Left lung (tissue), 10 donors: ENCODE results near the gene AK1. TPM values are rescaled to one million over a fixed set of nuclear protein-coding genes. Genes with fewer than 3 reads are reported as not detected.
"Not testable (repeated sequence)": the region's sequence is repeated elsewhere in the genome, so short reads cannot be mapped to it uniquely, and the experiment has no call there.

Source experiments
- ATAC-seq: fragments of 200-7000 bp; cut with Tn5 transposase; one replicate; pipeline ENCODE4 v1.9.1; 2020; ENCODE audit warnings: moderate library complexity
- DNase-seq, 4 donors: peaks; one replicate each; pipeline ENCODE4 v3.0.0-alpha.2; 2013 to 2020
- H3K27ac ChIP-seq, 2 donors: fragments of 200-600 bp; sonication (generic) in 1 of 2; one replicate each; pipeline versions ENCODE4 v1.5.0 to v1.8.0; 2020 to 2021
- H3K27me3 ChIP-seq, 2 donors: fragments of 200-600 bp; sonication (generic) in 1 of 2; one replicate each; pipeline versions ENCODE4 v1.5.0 to v1.8.0; 2020 to 2021
- H3K36me3 ChIP-seq, 2 donors: fragments of 200-600 bp; sonication (generic) in 1 of 2; one replicate each; pipeline versions ENCODE4 v1.5.0 to v1.8.0; 2020 to 2021
- H3K4me1 ChIP-seq, 2 donors: fragments of 200-600 bp; one replicate each; pipeline ENCODE4 v1.8.0; 2021
- H3K4me3 ChIP-seq, 2 donors: fragments of 200-600 bp; sonication (generic) in 1 of 2; one replicate each; pipeline versions ENCODE4 v1.5.0 to v1.8.0; 2020 to 2021; ENCODE audit warnings: mild to moderate bottlenecking in 1 of 2
- H3K9me3 ChIP-seq, 2 donors: fragments of 200-600 bp; sonication (generic) in 1 of 2; one replicate each; pipeline versions ENCODE4 v1.5.0 to v1.8.0; 2020 to 2021
- CTCF ChIP-seq, 2 donors: fragments of 200-600 bp; sonication (generic) in 1 of 2; IDR thresholded peaks; one replicate each; pipeline versions ENCODE4 v1.5.0 to v1.8.0; 2021; ENCODE audit warnings: antibody characterized with exemption in 2 of 2
- intact Hi-C, 2 donors: fragments of 100-400 bp; cut with DNase I; formaldehyde crosslinking; loops; one replicate each; pipeline versions ENCODE4 v1.11.2 to v1.14.2; 2022
- polyA plus RNA-seq, 6 donors: library from polyadenylated mRNA; unstranded; fragments of 120-200 nt; gene quantifications; one replicate each; pipeline ENCODE4 v1.2.1, GENCODE V29; 2013; ENCODE audit not compliant: insufficient read length in 6 of 6
- total RNA-seq, 2 donors: library from RNA; stranded (reverse); fragmentation: NEBNext Ultra II Directional; extraction: Animal tissue kit (Norgen Biotek cat#: 25700); gene quantifications; one replicate each; pipeline ENCODE4 v1.2.1, GENCODE V29; 2021
- donor health status: DM: no; HTN: yes; CAD: no.
- donor health status: DM: no; HTN: no; CAD: no.

AK1 gene
- total and polyA plus RNA-seq, 8 donors: 47.3 to 264 (median 76.7) TPM

DNA sequence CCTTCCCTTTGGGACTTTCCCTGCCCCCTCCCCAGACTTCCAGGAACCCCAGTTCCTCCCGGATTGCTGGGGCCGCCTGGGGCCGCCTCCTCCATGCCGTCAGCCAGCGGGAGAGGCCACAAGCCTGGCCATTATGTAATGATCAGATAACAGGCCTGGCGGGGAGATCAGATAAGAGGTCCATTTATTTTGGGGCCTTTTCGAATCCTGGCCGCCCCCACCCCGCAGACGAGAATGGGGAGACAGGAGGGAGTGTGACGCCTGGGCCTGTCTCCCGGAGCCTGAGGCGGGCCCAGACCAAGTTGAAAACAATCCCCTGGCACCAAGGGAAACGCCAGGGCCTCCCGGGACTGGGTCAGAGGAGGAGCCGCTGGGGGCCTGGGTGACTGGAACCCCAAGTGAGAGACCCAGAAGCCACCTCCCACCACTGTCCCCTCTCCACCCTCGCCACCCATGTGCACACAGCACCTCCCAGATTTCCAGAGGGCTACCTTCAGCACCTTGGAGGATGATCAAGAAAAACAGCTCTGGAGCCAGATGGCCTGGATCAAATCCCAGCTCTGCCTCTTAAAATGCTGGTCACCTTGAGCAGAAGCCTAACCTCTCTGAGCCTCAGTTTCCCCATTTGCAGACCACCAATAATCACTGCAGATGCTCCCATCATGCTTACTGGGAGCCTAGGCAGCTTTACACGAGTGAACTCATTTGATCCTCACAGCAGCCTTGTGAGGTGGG, 30.9 kb downstream of the AK1 start:
- H3K9me3 ChIP-seq: peaks cover 0 to 16% of the 10 kb centered on the region in 2 donors
- peaks cover 0 to 50% of the 10 kb centered on the region in 2 donors for H3K36me3 ChIP-seq
- DNase-seq (no peak), ATAC-seq (peak; percentile 41)
- H3K27ac ChIP-seq: peak overlapping the region; percentile 64 to 76
- H3K27me3 ChIP-seq: no peaks in the 10 kb centered on the region
- intact Hi-C loops: no loop called here
- peak overlapping the region in 1 of 2 donors; percentile 18 for H3K4me3 ChIP-seq
- TF ChIP-seq CTCF (IDR thresholded peaks at IDR 0.05): no peak
- H3K4me1 ChIP-seq: peaks cover 8 to 69% of the 10 kb centered on the region in 2 donors

GRCh38 chr9:127845619-127846018, 31.9 kb downstream of the AK1 start:
- intact Hi-C loops, H3K4me3 ChIP-seq, H3K27me3 ChIP-seq, ATAC-seq, DNase-seq: not testable (repeated sequence)
- peak overlapping the region; percentile 64 to 76 for H3K27ac ChIP-seq
- peaks cover 0 to 16% of the 10 kb centered on the region in 2 donors for H3K9me3 ChIP-seq
- peaks cover 0 to 50% of the 10 kb centered on the region in 2 donors for H3K36me3 ChIP-seq
- H3K4me1 ChIP-seq: peaks cover 8 to 70% of the 10 kb centered on the region in 2 donors

GRCh38 chr9:127844821-127845359, 32.6 kb downstream of the AK1 start:
- H3K4me3 ChIP-seq: no peak overlapping the region
- ATAC-seq (peak; percentile 18), DNase-seq (no peak)
- H3K27ac ChIP-seq: peak overlapping the region; percentile 64 to 76
- TF ChIP-seq CTCF (IDR thresholded peaks at IDR 0.05): no peak
- peaks cover 0 to 50% of the 10 kb centered on the region in 2 donors for H3K36me3 ChIP-seq
- H3K27me3 ChIP-seq: no peaks in the 10 kb centered on the region
- peaks cover 8 to 77% of the 10 kb centered on the region in 2 donors for H3K4me1 ChIP-seq
- H3K9me3 ChIP-seq: peaks cover 0 to 13% of the 10 kb centered on the region in 2 donors
- intact Hi-C loops: no loop called here

- TF ChIP-seq CTCF (IDR thresholded peaks at IDR 0.05): no peak
- ATAC-seq (no peak), DNase-seq (no peak)
- Histone ChIP-seq H3K27ac (peak overlapping the region; percentile 19 to 92), H3K4me3 (no peak overlapping the region), H3K27me3 (no peaks in the 10 kb centered on the region), H3K9me3 (no peaks in the 10 kb centered on the region), H3K4me1 (peaks cover 36 to 87% of the 10 kb centered on the region in 2 donors), H3K36me3 (peaks cover 0 to 42% of the 10 kb centered on the region in 2 donors)
- intact Hi-C loops: no loop called here
Observed at GRCh38 chr9:127841087-127841835, 36.2 kb downstream of the AK1 start.

- H3K9me3 ChIP-seq: no peaks in the 10 kb centered on the region
- peak overlapping the region in 1 of 2 donors; percentile 8 for H3K4me3 ChIP-seq
- TF ChIP-seq CTCF (IDR thresholded peaks at IDR 0.05): no peak
- peak; percentile 80 for ATAC-seq
- H3K27me3 ChIP-seq: no peaks in the 10 kb centered on the region
- H3K36me3 ChIP-seq: peaks cover 0 to 45% of the 10 kb centered on the region in 2 donors
- peak in 2 of 4 donors; percentile 88 to 92 for DNase-seq
- peak overlapping the region; percentile 90 to 92 for H3K27ac ChIP-seq
- intact Hi-C loops: no loop called here
- peaks cover 49 to 89% of the 10 kb centered on the region in 2 donors for H3K4me1 ChIP-seq
Observed at GRCh38 chr9:127838375-127839078, 38.9 kb downstream of the AK1 start.
